NCI-H524 (cell line): ENCODE measurements around the gene IMPDH1.
A peak's percentile ranks its signal among the peaks of the same experiment; 100 is the strongest.

Experiments
- DNase-seq, 2 experiments: peaks; one replicate each; lab custom pipeline; 2025; lab: John Stamatoyannopoulos, UW

Gene IMPDH1

GRCh38 chr7:128387216-128388144, 22.3 kb downstream of the IMPDH1 start:
- DNase-seq: peak; percentile 88

- DNase-seq: no peak
Measured at GRCh38 chr7:128385988-128386925, 23.5 kb downstream of the IMPDH1 start.

GRCh38 chr7:128384726-128385125, 25.1 kb downstream of the IMPDH1 start:
- no peak for DNase-seq

- DNase-seq: no peak
Measured at GRCh38 chr7:128383776-128384175, 26.0 kb downstream of the IMPDH1 start.

GRCh38 chr7:128381161-128381821, 28.5 kb downstream of the IMPDH1 start:
- no peak for DNase-seq

- DNase-seq: no peak
Measured at GRCh38 chr7:128380483-128381106, 29.2 kb downstream of the IMPDH1 start.

- no peak for DNase-seq
Measured at GRCh38 chr7:128379900-128380479, 29.8 kb downstream of the IMPDH1 start.

- DNase-seq: no peak
Measured at GRCh38 chr7:128378637-128379036, 31.1 kb downstream of the IMPDH1 start.

- no peak for DNase-seq
Measured at GRCh38 chr7:128376077-128376476, 33.7 kb downstream of the IMPDH1 start.

GRCh38 chr7:128374041-128374440, 35.7 kb downstream of the IMPDH1 start:
- DNase-seq: no peak

- no peak for DNase-seq
Measured at GRCh38 chr7:128373606-128374005, 36.2 kb downstream of the IMPDH1 start.

- no peak for DNase-seq
Measured at GRCh38 chr7:128370491-128370890, 39.3 kb downstream of the IMPDH1 start.

GRCh38 chr7:128366986-128367385, 42.8 kb downstream of the IMPDH1 start:
- DNase-seq: no peak

- DNase-seq: no peak
Measured at GRCh38 chr7:128366300-128366699, 43.5 kb downstream of the IMPDH1 start.

GRCh38 chr7:128365432-128365831, 44.4 kb downstream of the IMPDH1 start:
- no peak for DNase-seq

GRCh38 chr7:128364166-128364870, 45.5 kb downstream of the IMPDH1 start:
- no peak for DNase-seq

- no peak for DNase-seq
Measured at GRCh38 chr7:128363261-128363721, 46.5 kb downstream of the IMPDH1 start.

- DNase-seq: no peak
Measured at GRCh38 chr7:128362670-128363069, 47.1 kb downstream of the IMPDH1 start.

GRCh38 chr7:128361411-128362379, 48.1 kb downstream of the IMPDH1 start, which contains the start of gene PRRT4:
Gene PRRT4, minus strand, starts transcription at chr7:128361690.
- peak; percentile 31 to 55 for DNase-seq
